ENCODE data around the gene MALAT1. TPM values are rescaled to one million over a fixed set of nuclear protein-coding genes. Genes with fewer than 3 reads are reported as not detected.
"Not testable (repeated sequence)": the region's sequence is repeated elsewhere in the genome, so short reads cannot be mapped to it uniquely, and the experiment has no call there.

MALAT1 gene
- total RNA-seq = over 10,000 TPM; 16,103 to 18,225 TPM
- 100 to 1,000 TPM; 228 to 370 TPM for polyA plus RNA-seq
- long read RNA-seq, donor 1, full-length matches to known transcripts = 2,401 of 2,411 reads
- long read RNA-seq, donor 1, partial matches to known transcripts = 1 of 2,411 reads
- long read RNA-seq, donor 1, other reads (novel, unspliced or antisense) = 9 of 2,411 reads
- long read RNA-seq, donor 2, full-length matches to known transcripts = 3,137 of 3,140 reads
- long read RNA-seq, donor 2, partial matches to known transcripts = 0 of 3,140 reads
- long read RNA-seq, donor 2, other reads (novel, unspliced or antisense) = 3 of 3,140 reads

GRCh38 chr11:65498977-65499712 is at the start of gene MALAT1:
TSS of gene MALAT1 (plus strand) at chr11:65499045.
- Histone ChIP-seq H3K4me3 (ENCODE audit: low read length in 2 of 2) (peak within 1 kb of the TSS; percentile 95 to 100), H3K27me3 (ENCODE audit: control insufficient read depth in 1 of 2, insufficient read depth in 2 of 2, low read length in 1 of 2) (peaks cover 0 to 2% of the 10 kb centered on the region in 2 donors), H3K9me3 (ENCODE audit: control insufficient read depth, low read length) (no peaks in the 10 kb centered on the region), H3K4me1 (ENCODE audit: control insufficient read depth in 1 of 2, insufficient read depth in 2 of 2, low read length in 2 of 2) (no peaks in the 10 kb centered on the region), H3K27ac (ENCODE audit: low read depth in 1 of 2, low read length in 2 of 2) (peak within 1 kb of the TSS; percentile 100), H3K36me3 (ENCODE audit: control insufficient read depth in 1 of 2, insufficient read depth in 2 of 2, low read length in 1 of 2) (peaks cover 3 to 6% of the 10 kb centered on the region in 2 donors)
- ATAC-seq (ENCODE audit: low FRiP score) (peak; percentile 71), DNase-seq (peak; percentile 95 to 98)
- intact Hi-C loops (cut with DNase I) = loop anchor here in 1 of 2 donors (1.0 kb wide), 1 partner anchor 77 kb away; the partner anchor contains the start of gene NEAT1
- WGBS, 2 donors = 0 to 1% methylated on average over 24 of the region's 24 CpGs

DNA sequence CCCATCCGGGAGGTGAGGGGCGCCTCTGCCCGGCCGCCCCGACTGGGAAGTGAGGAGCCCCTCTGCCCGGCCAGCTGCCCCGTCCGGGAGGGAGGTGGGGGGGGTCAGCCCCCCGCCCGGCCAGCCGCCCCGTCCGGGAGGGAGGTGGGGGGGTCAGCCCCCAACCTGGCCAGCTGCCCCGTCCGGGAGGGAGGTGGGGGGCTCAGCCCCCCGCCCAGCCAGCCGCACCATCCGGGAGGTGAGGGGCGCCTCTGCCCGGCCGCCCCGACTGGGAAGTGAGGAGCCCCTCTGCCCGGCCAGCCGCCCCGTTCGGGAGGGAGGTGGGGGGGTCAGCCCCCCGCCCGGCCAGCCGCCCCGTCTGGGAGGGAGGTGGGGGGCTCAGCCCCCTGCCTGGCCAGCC is 47.5 kb upstream of the MALAT1 start:
- H3K4me3 ChIP-seq (ENCODE audit: low read length in 2 of 2); H3K9me3 ChIP-seq (ENCODE audit: control insufficient read depth, low read length); H3K4me1 ChIP-seq (ENCODE audit: control insufficient read depth in 1 of 2, insufficient read depth in 2 of 2, low read length in 2 of 2); H3K36me3 ChIP-seq (ENCODE audit: control insufficient read depth in 1 of 2, insufficient read depth in 2 of 2, low read length in 1 of 2); H3K27me3 ChIP-seq (ENCODE audit: control insufficient read depth in 1 of 2, insufficient read depth in 2 of 2, low read length in 1 of 2); ATAC-seq (ENCODE audit: low FRiP score); H3K27ac ChIP-seq (ENCODE audit: low read depth in 1 of 2, low read length in 2 of 2); intact Hi-C loops (cut with DNase I); DNase-seq: not testable (repeated sequence)
- 91 to 95% methylated on average over 8 to 29 of the region's 30 CpGs for WGBS, 2 donors

GRCh38 chr11:65452259-65452658 is 46.6 kb upstream of the MALAT1 start:
- H3K27ac ChIP-seq (ENCODE audit: low read depth in 1 of 2, low read length in 2 of 2); H3K4me3 ChIP-seq (ENCODE audit: low read length in 2 of 2); H3K9me3 ChIP-seq (ENCODE audit: control insufficient read depth, low read length); H3K27me3 ChIP-seq (ENCODE audit: control insufficient read depth in 1 of 2, insufficient read depth in 2 of 2, low read length in 1 of 2); ATAC-seq (ENCODE audit: low FRiP score); H3K4me1 ChIP-seq (ENCODE audit: control insufficient read depth in 1 of 2, insufficient read depth in 2 of 2, low read length in 2 of 2); intact Hi-C loops (cut with DNase I); DNase-seq; H3K36me3 ChIP-seq (ENCODE audit: control insufficient read depth in 1 of 2, insufficient read depth in 2 of 2, low read length in 1 of 2): not testable (repeated sequence)
- 84 to 85% methylated on average over 3 of the region's 3 CpGs for WGBS, 2 donors

- ATAC-seq (ENCODE audit: low FRiP score) (no peak), DNase-seq (no peak)
- intact Hi-C loops (cut with DNase I) = no loop called here
- Histone ChIP-seq H3K4me3 (ENCODE audit: low read length in 2 of 2) (no peak overlapping the region), H3K27me3 (ENCODE audit: control insufficient read depth in 1 of 2, insufficient read depth in 2 of 2, low read length in 1 of 2) (no peaks in the 10 kb centered on the region), H3K4me1 (ENCODE audit: control insufficient read depth in 1 of 2, insufficient read depth in 2 of 2, low read length in 2 of 2) (no peaks in the 10 kb centered on the region), H3K9me3 (ENCODE audit: control insufficient read depth, low read length) (no peaks in the 10 kb centered on the region), H3K36me3 (ENCODE audit: control insufficient read depth in 1 of 2, insufficient read depth in 2 of 2, low read length in 1 of 2) (no peaks in the 10 kb centered on the region), H3K27ac (ENCODE audit: low read depth in 1 of 2, low read length in 2 of 2) (peak overlapping the region in 1 of 2 donors; percentile 51)
- 75 to 76% methylated on average over 8 of the region's 8 CpGs for WGBS, 2 donors
Measured at GRCh38 chr11:65452806-65453490, 45.9 kb upstream of the MALAT1 start.

DNA sequence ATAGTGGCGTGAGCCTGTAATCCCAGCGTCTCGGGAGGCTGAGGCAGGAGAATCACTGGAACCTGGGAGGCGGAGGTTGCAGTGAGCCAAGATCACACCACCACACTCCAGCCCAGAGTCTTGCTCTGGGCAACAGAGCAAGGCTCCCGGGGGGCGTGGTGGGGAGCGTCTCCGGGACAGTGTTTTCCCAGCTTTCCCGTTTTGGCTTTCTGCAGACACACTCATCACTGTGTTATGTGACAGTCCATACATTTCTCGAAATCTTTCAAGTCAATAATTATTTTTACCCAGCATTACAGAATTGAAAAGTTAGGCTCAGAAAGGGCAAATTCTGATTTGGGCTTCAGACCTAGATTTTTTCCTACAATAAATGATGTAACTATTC is 44.5 kb upstream of the MALAT1 start:
- no peaks in the 10 kb centered on the region for H3K4me1 ChIP-seq (ENCODE audit: control insufficient read depth in 1 of 2, insufficient read depth in 2 of 2, low read length in 2 of 2)
- ATAC-seq (ENCODE audit: low FRiP score) = peak; percentile 56
- peak overlapping the region in 1 of 2 donors; percentile 15 for H3K4me3 ChIP-seq (ENCODE audit: low read length in 2 of 2)
- 32 to 42% methylated on average over 10 of the region's 10 CpGs for WGBS, 2 donors
- peak overlapping the region in 1 of 2 donors; percentile 14 for H3K27ac ChIP-seq (ENCODE audit: low read depth in 1 of 2, low read length in 2 of 2)
- intact Hi-C loops (cut with DNase I) = no loop called here
- H3K36me3 ChIP-seq (ENCODE audit: control insufficient read depth in 1 of 2, insufficient read depth in 2 of 2, low read length in 1 of 2) = no peaks in the 10 kb centered on the region
- H3K27me3 ChIP-seq (ENCODE audit: control insufficient read depth in 1 of 2, insufficient read depth in 2 of 2, low read length in 1 of 2) = no peaks in the 10 kb centered on the region
- H3K9me3 ChIP-seq (ENCODE audit: control insufficient read depth, low read length) = no peaks in the 10 kb centered on the region
- DNase-seq = peak in 1 of 2 donors; percentile 77

GRCh38 chr11:65454696-65455456 is 44.0 kb upstream of the MALAT1 start:
- WGBS, 2 donors = 1 to 2% methylated on average over 47 of the region's 47 CpGs
- intact Hi-C loops (cut with DNase I) = no loop called here

DNA sequence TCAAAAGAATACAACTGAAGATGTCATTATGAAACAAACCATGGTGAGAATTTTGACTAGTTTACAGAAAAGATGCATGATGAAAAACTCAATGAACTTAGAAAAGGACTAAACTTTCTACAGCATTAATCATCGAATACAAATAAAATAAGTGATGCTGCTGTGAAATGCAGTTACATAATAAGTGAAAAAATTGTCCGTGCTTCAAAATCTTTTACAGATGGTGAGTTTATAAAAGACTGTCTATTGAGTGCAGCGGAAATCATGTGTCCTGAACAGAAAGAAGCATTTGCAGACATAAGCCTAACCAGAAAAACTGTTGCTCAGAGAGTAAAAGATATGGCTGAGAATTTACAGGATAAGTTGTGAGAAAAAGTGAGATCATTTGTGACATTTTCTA is 42.4 kb upstream of the MALAT1 start:
- Histone ChIP-seq H3K4me1 (ENCODE audit: control insufficient read depth in 1 of 2, insufficient read depth in 2 of 2, low read length in 2 of 2) (no peaks in the 10 kb centered on the region), H3K27me3 (ENCODE audit: control insufficient read depth in 1 of 2, insufficient read depth in 2 of 2, low read length in 1 of 2) (no peaks in the 10 kb centered on the region), H3K9me3 (ENCODE audit: control insufficient read depth, low read length) (no peaks in the 10 kb centered on the region), H3K27ac (ENCODE audit: low read depth in 1 of 2, low read length in 2 of 2) (no peak overlapping the region), H3K4me3 (ENCODE audit: low read length in 2 of 2) (no peak overlapping the region), H3K36me3 (ENCODE audit: control insufficient read depth in 1 of 2, insufficient read depth in 2 of 2, low read length in 1 of 2) (no peaks in the 10 kb centered on the region)
- no peak for ATAC-seq (ENCODE audit: low FRiP score)
- intact Hi-C loops (cut with DNase I) = no loop called here
- WGBS, 2 donors = 94 to 97% methylated on average over 3 of the region's 3 CpGs
- DNase-seq = no peak

More at GRCh38 chr11:65454696-65455456, 44.0 kb upstream of the MALAT1 start:
- Histone ChIP-seq H3K4me1 (ENCODE audit: control insufficient read depth in 1 of 2, insufficient read depth in 2 of 2, low read length in 2 of 2) (no peaks in the 10 kb centered on the region), H3K27ac (ENCODE audit: low read depth in 1 of 2, low read length in 2 of 2) (peak overlapping the region in 1 of 2 donors; percentile 83), H3K9me3 (ENCODE audit: control insufficient read depth, low read length) (no peaks in the 10 kb centered on the region), H3K4me3 (ENCODE audit: low read length in 2 of 2) (peak overlapping the region; percentile 15 to 28), H3K36me3 (ENCODE audit: control insufficient read depth in 1 of 2, insufficient read depth in 2 of 2, low read length in 1 of 2) (no peaks in the 10 kb centered on the region), H3K27me3 (ENCODE audit: control insufficient read depth in 1 of 2, insufficient read depth in 2 of 2, low read length in 1 of 2) (no peaks in the 10 kb centered on the region)
- DNase-seq (peak; percentile 92 to 96), ATAC-seq (ENCODE audit: low FRiP score) (peak; percentile 95)

GRCh38 chr11:65459552-65459951 is 39.3 kb upstream of the MALAT1 start:
- Histone ChIP-seq H3K27me3 (ENCODE audit: control insufficient read depth in 1 of 2, insufficient read depth in 2 of 2, low read length in 1 of 2) (no peaks in the 10 kb centered on the region), H3K27ac (ENCODE audit: low read depth in 1 of 2, low read length in 2 of 2) (no peak overlapping the region), H3K4me3 (ENCODE audit: low read length in 2 of 2) (no peak overlapping the region), H3K36me3 (ENCODE audit: control insufficient read depth in 1 of 2, insufficient read depth in 2 of 2, low read length in 1 of 2) (no peaks in the 10 kb centered on the region), H3K4me1 (ENCODE audit: control insufficient read depth in 1 of 2, insufficient read depth in 2 of 2, low read length in 2 of 2) (no peaks in the 10 kb centered on the region), H3K9me3 (ENCODE audit: control insufficient read depth, low read length) (no peaks in the 10 kb centered on the region)
- 83 to 87% methylated on average over 7 of the region's 7 CpGs for WGBS, 2 donors
- ATAC-seq (ENCODE audit: low FRiP score) = no peak
- peak; percentile 39 to 61 for DNase-seq
- intact Hi-C loops (cut with DNase I) = no loop called here

All from aorta (tissue), 5 donors.